Epithelial cell of esophagus (primary cell): ENCODE results near the gene SSR3.

ENCODE experiments used
- DNase-seq: peaks from one replicate; pipeline ENCODE4 v3.0.0; 2010; ENCODE audit warnings: low read depth
- H3K4me3 ChIP-seq: 2 replicates; pipeline ENCODE4 v1.5.1; 2011; ENCODE audit warnings: mild to moderate bottlenecking, low read length, control low read depth
- TF ChIP-seq, protein P1 (sequence below): IDR thresholded peaks from 2 replicates; pipeline ENCODE4 v1.5.1; 2011; ENCODE audit warnings: low read depth, mild to moderate bottlenecking, low read length, control low read depth, inconsistent platforms; ENCODE audit not compliant: insufficient read depth; ENCODE audit errors: missing control alignments

SSR3 gene

DNA sequence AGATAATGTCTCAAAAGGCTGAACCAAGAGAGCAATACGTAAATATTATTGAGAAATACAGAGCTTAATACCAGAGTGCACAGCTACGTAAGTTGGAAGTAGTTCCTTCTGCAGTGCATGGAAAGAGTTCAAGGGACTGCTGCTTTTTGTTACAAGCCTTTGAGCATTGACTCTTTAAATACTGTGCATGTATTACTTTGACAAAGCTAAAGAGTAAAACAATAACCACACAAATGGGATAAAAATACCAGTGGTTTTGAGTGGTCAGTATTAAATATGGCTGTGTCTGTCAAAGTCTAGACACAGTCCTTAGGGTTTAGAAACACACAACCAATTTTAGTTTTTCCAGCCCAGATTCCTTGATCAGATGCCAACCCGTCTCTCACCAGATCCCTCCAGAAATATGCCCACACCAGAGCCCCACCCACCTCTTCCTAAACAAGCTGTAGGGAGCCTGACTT is 62.1 kb downstream of the SSR3 start:
- H3K4me3 ChIP-seq = no peak overlapping the region
- no peak for DNase-seq
- TF ChIP-seq, protein P1, sequence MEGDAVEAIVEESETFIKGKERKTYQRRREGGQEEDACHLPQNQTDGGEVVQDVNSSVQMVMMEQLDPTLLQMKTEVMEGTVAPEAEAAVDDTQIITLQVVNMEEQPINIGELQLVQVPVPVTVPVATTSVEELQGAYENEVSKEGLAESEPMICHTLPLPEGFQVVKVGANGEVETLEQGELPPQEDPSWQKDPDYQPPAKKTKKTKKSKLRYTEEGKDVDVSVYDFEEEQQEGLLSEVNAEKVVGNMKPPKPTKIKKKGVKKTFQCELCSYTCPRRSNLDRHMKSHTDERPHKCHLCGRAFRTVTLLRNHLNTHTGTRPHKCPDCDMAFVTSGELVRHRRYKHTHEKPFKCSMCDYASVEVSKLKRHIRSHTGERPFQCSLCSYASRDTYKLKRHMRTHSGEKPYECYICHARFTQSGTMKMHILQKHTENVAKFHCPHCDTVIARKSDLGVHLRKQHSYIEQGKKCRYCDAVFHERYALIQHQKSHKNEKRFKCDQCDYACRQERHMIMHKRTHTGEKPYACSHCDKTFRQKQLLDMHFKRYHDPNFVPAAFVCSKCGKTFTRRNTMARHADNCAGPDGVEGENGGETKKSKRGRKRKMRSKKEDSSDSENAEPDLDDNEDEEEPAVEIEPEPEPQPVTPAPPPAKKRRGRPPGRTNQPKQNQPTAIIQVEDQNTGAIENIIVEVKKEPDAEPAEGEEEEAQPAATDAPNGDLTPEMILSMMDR = no peak

DNA sequence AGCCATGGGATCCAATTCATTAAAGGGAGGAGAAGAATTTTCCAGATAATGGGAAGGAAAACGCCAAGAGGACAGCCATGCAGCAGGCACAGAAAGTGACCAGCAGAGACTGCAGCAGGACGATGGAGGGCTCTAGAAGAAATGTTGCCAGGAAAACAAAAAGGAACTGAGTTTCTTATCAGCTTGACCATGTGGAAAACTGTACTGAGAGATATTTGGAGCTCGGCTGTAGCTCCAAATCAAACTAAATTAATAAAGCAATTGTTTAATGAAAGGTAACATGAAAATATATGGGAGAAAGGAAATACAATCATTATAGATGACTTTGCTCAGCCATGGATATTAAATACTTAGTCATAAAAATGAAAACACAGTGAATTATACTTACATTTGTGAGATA is 63.7 kb downstream of the SSR3 start:
- no peak for DNase-seq
- H3K4me3 ChIP-seq = no peak overlapping the region
- TF ChIP-seq, protein P1 = no peak
